Measurements from ENCODE around the gene PRRG2.

Gene PRRG2

GRCh38 chr19:49585023-49585422 lies 3.9 kb downstream of the PRRG2 start:
- Histone ChIP-seq H3K4me3 (ENCODE audit: low read depth, low read length) (no peak overlapping the region), H3K9me3 (ENCODE audit: control insufficient read depth, insufficient read depth, low read depth, low read length) (no peaks in the 10 kb centered on the region), H3K4me1 (ENCODE audit: control insufficient read depth, insufficient read depth, low read length) (no peaks in the 10 kb centered on the region), H3K27ac (ENCODE audit: extremely low read depth, low read depth, low read length) (no peak overlapping the region), H3K36me3 (ENCODE audit: control insufficient read depth in 2 of 2, insufficient read depth in 1 of 2, low read length in 2 of 2) (no peaks in the 10 kb centered on the region)
- TF ChIP-seq ZNF184 (tag by site-specific recombination; IDR thresholded peaks at IDR 0.05): no peak
- TF ChIP-seq ZNF621 (tag by site-specific recombination; IDR thresholded peaks at IDR 0.05): no peak
- no peak for TF ChIP-seq ZNF518A (tag by site-specific recombination; conservative IDR thresholded peaks at IDR 0.05; ENCODE audit: low read depth)
- TF ChIP-seq ZBTB17 (tag by site-specific recombination; IDR thresholded peaks at IDR 0.05): no peak
- TF ChIP-seq ZNF449 (tag by site-specific recombination; IDR thresholded peaks at IDR 0.05): no peak
- no peak for TF ChIP-seq ZNF19 (tag by site-specific recombination; IDR thresholded peaks at IDR 0.05; ENCODE audit: low read depth)
- TF ChIP-seq ZNF18 (tag by site-specific recombination; IDR thresholded peaks at IDR 0.05): no peak
- no peak for TF ChIP-seq ZNF776 (tag by site-specific recombination; IDR thresholded peaks at IDR 0.05; ENCODE audit: borderline replicate concordance)
- TF ChIP-seq ZEB2 (tag by site-specific recombination; IDR thresholded peaks at IDR 0.05): no peak
- TF ChIP-seq ZNF555 (tag by site-specific recombination; conservative IDR thresholded peaks at IDR 0.05): no peak
- TF ChIP-seq ZNF473 (tag by site-specific recombination; IDR thresholded peaks at IDR 0.05): no peak
- no peak for TF ChIP-seq PRDM2 (tag by site-specific recombination; IDR thresholded peaks at IDR 0.05; ENCODE audit: borderline replicate concordance)
- no peak for TF ChIP-seq IKZF3 (tag by site-specific recombination; IDR thresholded peaks at IDR 0.05)
- no peak for TF ChIP-seq ZNF354C (tag by site-specific recombination; IDR thresholded peaks at IDR 0.05; ENCODE audit: borderline replicate concordance, low read depth)
- ChIA-PET POLR2A (interaction anchor here (0.6 kb wide), 1 partner anchor 18 kb away, joined by 4 read pairs; no protein-coding TSS in a partner anchor), CTCF (interaction anchor here (0.6 to 3.6 kb wide), 3 partner anchors 15 to 140 kb away, joined by 3 to 15 read pairs (median 3); no protein-coding TSS in a partner anchor)

Measured in HEK293 (cell line).